SK-N-SH (cell line): Measurements from ENCODE around the gene C22orf15. TPM values are rescaled to one million over a fixed set of nuclear protein-coding genes. Genes with fewer than 3 reads are reported as not detected.

Experiments
- CTCF ChIA-PET: fragments of 300-600, 350-600 bp; formaldehyde crosslinking; extraction: SDS; loops from one replicate; lab custom pipeline; 2021; lab: Yijun Ruan, JAX
- POLR2A ChIA-PET: fragments of 350-600 bp; sonication (Branson Sonifier 250); formaldehyde crosslinking; extraction: SDS; loops from one replicate; lab custom pipeline; 2020; ENCODE audit warnings: antibody characterized with exemption, inconsistent platforms; lab: Yijun Ruan, JAX
- DNase-seq: peaks from one replicate; pipeline ENCODE4 v3.0.0; 2012
- H2AFZ ChIP-seq: fragments of 200-600 bp; sonication (generic); 2 replicates; pipeline ENCODE4 v1.8.1; 2016; ENCODE audit warnings: antibody characterized with exemption, mild to moderate bottlenecking, low read depth
- H3F3A ChIP-seq: fragments of 200-600 bp; sonication (generic); replicated peaks from 2 replicates; pipeline ENCODE3; 2016; ENCODE audit warnings: antibody characterized with exemption, mild to moderate bottlenecking; ENCODE audit not compliant: insufficient read depth
- H3K27ac ChIP-seq, 2 experiments: fragments of 200-500 bp in 1 of 2; fragments of 200-600 bp in 1 of 2; sonication (Bioruptor generic) in 1 of 2; sonication (generic), shearing (Covaris generic) in 1 of 2; 2 replicates each; pipeline versions ENCODE4 v1.5.1 to v1.6.1; 2014 to 2016; ENCODE audit warnings: low read depth in 2 of 2, inconsistent platforms in 1 of 2, low read length in 1 of 2, mild to moderate bottlenecking in 1 of 2, mixed read lengths in 1 of 2
- H3K27me3 ChIP-seq: fragments of 200-600 bp; sonication (generic), shearing (Covaris generic); 2 replicates; pipeline ENCODE4 v1.6.1; 2016; ENCODE audit warnings: mixed run types; ENCODE audit not compliant: insufficient read depth
- H3K36me3 ChIP-seq, 2 experiments: fragments of 200-500 bp in 1 of 2; fragments of 200-600 bp in 1 of 2; sonication (Bioruptor generic) in 1 of 2; sonication (generic) in 1 of 2; replicated peaks in 1 of 2; 2 replicates each; pipeline versions ENCODE3 to v1.5.1; 2014 to 2016; ENCODE audit warnings: low read length in 1 of 2, mild to moderate bottlenecking in 1 of 2; ENCODE audit not compliant: insufficient read depth in 2 of 2, control insufficient read depth in 1 of 2
- H3K4me1 ChIP-seq, 2 experiments: fragments of 200-500 bp in 1 of 2; fragments of 200-600 bp in 1 of 2; sonication (Bioruptor generic) in 1 of 2; sonication (generic), shearing (Covaris generic) in 1 of 2; 2 replicates each; pipeline versions ENCODE4 v1.5.1 to v1.6.1; 2014 to 2016; ENCODE audit warnings: low read depth in 1 of 2, low read length in 1 of 2, mixed run types in 1 of 2; ENCODE audit not compliant: insufficient read depth in 2 of 2, control insufficient read depth in 1 of 2
- H3K4me2 ChIP-seq: fragments of 200-600 bp; sonication (generic), shearing (Covaris generic); 2 replicates; pipeline ENCODE4 v1.6.1; 2017; ENCODE audit warnings: mixed run types
- H3K4me3 ChIP-seq, 2 experiments: fragments of 200-500 bp in 1 of 2; fragments of 200-600 bp in 1 of 2; sonication (Bioruptor generic) in 1 of 2; sonication (generic), shearing (Covaris generic) in 1 of 2; 2 replicates each; pipeline versions ENCODE4 v1.5.1 to v1.8.1; 2014 to 2016; ENCODE audit warnings: low read depth in 2 of 2, inconsistent platforms in 1 of 2, low read length in 1 of 2, mild to moderate bottlenecking in 1 of 2, mixed read lengths in 1 of 2, moderate library complexity in 1 of 2
- H3K79me2 ChIP-seq: fragments of 200-600 bp; sonication (generic); 2 replicates; pipeline ENCODE4 v1.8.1; 2017; ENCODE audit warnings: mild to moderate bottlenecking; ENCODE audit not compliant: insufficient read depth
- H3K9ac ChIP-seq: fragments of 200-600 bp; sonication (generic); 2 replicates; pipeline ENCODE4 v1.6.1; 2017; ENCODE audit warnings: mixed run types
- H3K9me2 ChIP-seq: fragments of 200-600 bp; sonication (generic); 2 replicates; pipeline ENCODE4 v1.6.1; 2017; ENCODE audit warnings: mixed run types
- H3K9me3 ChIP-seq: fragments of 200-600 bp; sonication (generic); 2 replicates; pipeline ENCODE4 v1.6.1; 2017; ENCODE audit warnings: mixed run types, mild to moderate bottlenecking, moderate library complexity
- H4K20me1 ChIP-seq: fragments of 200-600 bp; sonication (generic); 2 replicates; pipeline ENCODE4 v1.6.1; 2017; ENCODE audit warnings: mild to moderate bottlenecking, mixed run types; ENCODE audit not compliant: insufficient read depth
- CHD2 ChIP-seq: fragments of 150-350 bp; IDR thresholded peaks from 2 replicates; pipeline ENCODE4 v1.6.1; 2018; ENCODE audit warnings: low read length; ENCODE audit not compliant: partially characterized antibody
- ELF1 ChIP-seq: IDR thresholded peaks from 2 replicates; pipeline ENCODE4 v1.4.0; 2012
- EP300 ChIP-seq, 2 experiments: IDR thresholded peaks; 2 replicates each; pipeline versions ENCODE4 v1.4.0 to v1.6.1; 2012; ENCODE audit warnings: borderline replicate concordance in 1 of 2, low read depth in 1 of 2, low read length in 1 of 2
- EZH2phosphoT487 ChIP-seq: fragments of 200-600 bp; sonication (generic); IDR thresholded peaks from 2 replicates; pipeline ENCODE4 v1.6.1; 2017; ENCODE audit warnings: low read depth, mixed run types, mild to moderate bottlenecking, antibody characterized with exemption, moderate library complexity, borderline replicate concordance
- GABPA ChIP-seq: IDR thresholded peaks from 2 replicates; pipeline ENCODE4 v1.4.0; 2012; ENCODE audit warnings: low read depth, mild to moderate bottlenecking
- JUND ChIP-seq: IDR thresholded peaks from 2 replicates; pipeline ENCODE4 v1.4.0; 2012
- MAX ChIP-seq: IDR thresholded peaks from 2 replicates; pipeline ENCODE4 v1.4.0; 2012; ENCODE audit warnings: low read depth
- MEF2A ChIP-seq: IDR thresholded peaks from 2 replicates; pipeline ENCODE4 v1.4.0; 2012; ENCODE audit warnings: low read depth, borderline replicate concordance
- REST ChIP-seq: IDR thresholded peaks from 2 replicates; pipeline ENCODE4 v1.6.1; 2012; ENCODE audit warnings: mild to moderate bottlenecking, low read depth, low read length, moderate library complexity
- SIN3A ChIP-seq: IDR thresholded peaks from 2 replicates; pipeline ENCODE4 v1.6.1; 2012; ENCODE audit warnings: low read depth, mild to moderate bottlenecking, low read length, moderate library complexity, borderline replicate concordance
- TEAD4 ChIP-seq: IDR thresholded peaks from 2 replicates; pipeline ENCODE4 v1.4.0; 2012; ENCODE audit warnings: mild to moderate bottlenecking, borderline replicate concordance; ENCODE audit not compliant: insufficient read depth
- YY1 ChIP-seq: IDR thresholded peaks from 2 replicates; pipeline ENCODE4 v1.4.0; 2012; ENCODE audit warnings: low read depth, mild to moderate bottlenecking
- WGBS: methylation state at CpG from one replicate; pipeline ENCODE4 v1.1.6; 2017; ENCODE audit warnings: low lambda C conversion rate; 5-methylcytosine and 5-hydroxymethylcytosine counted together
- polyA plus RNA-seq, 3 experiments: library from polyadenylated mRNA; depleted of rRNA; stranded (reverse); fragments of >200 nt; gene quantifications; 2 replicates each; pipeline ENCODE4 v1.2.3, GENCODE V29; 2012
- TF ChIP-seq, protein P1 (sequence below): fragments of 150-350 bp; IDR thresholded peaks from 2 replicates; pipeline ENCODE4 v1.6.1; 2016; ENCODE audit warnings: mild to moderate bottlenecking, low read depth, low read length
- TF ChIP-seq, protein P2 (sequence below): fragments of 150-350 bp; IDR thresholded peaks from 2 replicates; pipeline ENCODE4 v1.6.1; 2017; ENCODE audit warnings: antibody characterized with exemption, low read length, low read depth, borderline replicate concordance

Gene C22orf15
- polyA plus RNA-seq, 1 of the 3 experiments (the other 2 are of a cell fraction): 1.6 TPM

GRCh38 chr22:23742505-23743264, 20.1 kb upstream of the C22orf15 start:
- H3K9me3 ChIP-seq: no peaks in the 10 kb centered on the region
- H2AFZ ChIP-seq: no peak overlapping the region
- H3K27me3 ChIP-seq: no peaks in the 10 kb centered on the region
- H3K79me2 ChIP-seq: peaks cover 11% of the 10 kb centered on the region
- TF ChIP-seq GABPA (no peak), TEAD4 (no peak), MEF2A (no peak), CHD2 (no peak), SIN3A (no peak), REST (no peak), EZH2phosphoT487 (no peak), JUND (no peak)
- TF ChIP-seq, protein P1, sequence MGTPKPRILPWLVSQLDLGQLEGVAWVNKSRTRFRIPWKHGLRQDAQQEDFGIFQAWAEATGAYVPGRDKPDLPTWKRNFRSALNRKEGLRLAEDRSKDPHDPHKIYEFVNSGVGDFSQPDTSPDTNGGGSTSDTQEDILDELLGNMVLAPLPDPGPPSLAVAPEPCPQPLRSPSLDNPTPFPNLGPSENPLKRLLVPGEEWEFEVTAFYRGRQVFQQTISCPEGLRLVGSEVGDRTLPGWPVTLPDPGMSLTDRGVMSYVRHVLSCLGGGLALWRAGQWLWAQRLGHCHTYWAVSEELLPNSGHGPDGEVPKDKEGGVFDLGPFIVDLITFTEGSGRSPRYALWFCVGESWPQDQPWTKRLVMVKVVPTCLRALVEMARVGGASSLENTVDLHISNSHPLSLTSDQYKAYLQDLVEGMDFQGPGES: no peak
- TF ChIP-seq, protein P2, sequence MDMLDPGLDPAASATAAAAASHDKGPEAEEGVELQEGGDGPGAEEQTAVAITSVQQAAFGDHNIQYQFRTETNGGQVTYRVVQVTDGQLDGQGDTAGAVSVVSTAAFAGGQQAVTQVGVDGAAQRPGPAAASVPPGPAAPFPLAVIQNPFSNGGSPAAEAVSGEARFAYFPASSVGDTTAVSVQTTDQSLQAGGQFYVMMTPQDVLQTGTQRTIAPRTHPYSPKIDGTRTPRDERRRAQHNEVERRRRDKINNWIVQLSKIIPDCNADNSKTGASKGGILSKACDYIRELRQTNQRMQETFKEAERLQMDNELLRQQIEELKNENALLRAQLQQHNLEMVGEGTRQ: no peak
- H4K20me1 ChIP-seq: no peaks in the 10 kb centered on the region
- ChIA-PET CTCF (no interaction called here), POLR2A (no interaction called here)
- H3K9ac ChIP-seq: no peak overlapping the region
- WGBS: 67% methylated on average over 2 of the region's 7 CpGs
- no peaks in the 10 kb centered on the region for H3K4me1 ChIP-seq
- H3K4me2 ChIP-seq: no peak overlapping the region
- H3K27ac ChIP-seq: no peak overlapping the region
- H3K9me2 ChIP-seq: no peaks in the 10 kb centered on the region
- peaks cover 8 to 32% of the 10 kb centered on the region in 2 experiments for H3K36me3 ChIP-seq
- H3F3A ChIP-seq: no peaks in the 10 kb centered on the region
- H3K4me3 ChIP-seq: no peak overlapping the region
- no peak for DNase-seq

GRCh38 chr22:23743303-23743705, 19.5 kb upstream of the C22orf15 start:
- Histone ChIP-seq H3K4me2 (no peak overlapping the region), H3K9ac (no peak overlapping the region), H3K9me3 (no peaks in the 10 kb centered on the region), H3K36me3 (peaks cover 8 to 32% of the 10 kb centered on the region in 2 experiments), H3K9me2 (no peaks in the 10 kb centered on the region), H3K27ac (no peak overlapping the region), H3K4me1 (no peaks in the 10 kb centered on the region), H2AFZ (no peak overlapping the region), H3K4me3 (no peak overlapping the region), H3K79me2 (peaks cover 17% of the 10 kb centered on the region), H3K27me3 (no peaks in the 10 kb centered on the region), H4K20me1 (no peaks in the 10 kb centered on the region), H3F3A (no peaks in the 10 kb centered on the region)
- no peak for DNase-seq
- POLR2A ChIA-PET: no interaction called here
- 100% methylated on average over 2 of the region's 2 CpGs for WGBS
- TF ChIP-seq EP300 (IDR thresholded peaks at IDR 0.05; ENCODE audit: borderline replicate concordance in 1 of 2, low read depth in 1 of 2, low read length in 1 of 2): no peak
- TF ChIP-seq YY1: no peak
- no peak for TF ChIP-seq TEAD4
- no peak for TF ChIP-seq MAX
- no peak for TF ChIP-seq ELF1
- TF ChIP-seq, all 33 proteins: peak for 0
- CTCF ChIA-PET: no interaction called here
